Effector memory CD8-positive, alpha-beta T cell (primary cell): ENCODE results near the gene TTLL1.
A peak's percentile ranks its signal among the peaks of the same experiment; 100 is the strongest.

ENCODE experiments used
- ATAC-seq: fragments of 150-1000 bp; cut with Tn5 transposase; replicated peaks from 2 replicates; pipeline ENCODE4 v1.10.0; 2021; ENCODE audit warnings: mild to moderate bottlenecking, moderate library complexity
- DNase-seq, 3 experiments: peaks; one replicate each; pipeline ENCODE4 v3.0.0; 2021
- H3K27ac Mint-ChIP-seq, 2 donors: one replicate each; pipeline ENCODE4 v1.8.0; 2022; ENCODE audit warnings: mild to moderate bottlenecking in 2 of 2, mixed read lengths in 2 of 2, moderate library complexity in 2 of 2
- H3K27me3 Mint-ChIP-seq, 2 donors: one replicate each; pipeline ENCODE4 v1.8.0; 2022; ENCODE audit warnings: mixed read lengths in 2 of 2
- H3K36me3 Mint-ChIP-seq: one replicate; pipeline ENCODE4 v1.8.0; 2022; ENCODE audit warnings: mild to moderate bottlenecking, moderate library complexity, mixed read lengths; ENCODE audit not compliant: insufficient read depth
- H3K4me1 Mint-ChIP-seq, 2 donors: one replicate each; pipeline ENCODE4 v1.8.0; 2022; ENCODE audit warnings: low read depth in 2 of 2, mixed read lengths in 2 of 2
- H3K4me3 Mint-ChIP-seq, 2 donors: one replicate each; pipeline ENCODE4 v1.8.0; 2022; ENCODE audit warnings: mild to moderate bottlenecking in 2 of 2, mixed read lengths in 2 of 2, moderate library complexity in 2 of 2
- H3K9me3 Mint-ChIP-seq, 2 donors: one replicate each; pipeline ENCODE4 v1.8.0; 2022; ENCODE audit warnings: mixed read lengths in 2 of 2

The TTLL1 gene

DNA sequence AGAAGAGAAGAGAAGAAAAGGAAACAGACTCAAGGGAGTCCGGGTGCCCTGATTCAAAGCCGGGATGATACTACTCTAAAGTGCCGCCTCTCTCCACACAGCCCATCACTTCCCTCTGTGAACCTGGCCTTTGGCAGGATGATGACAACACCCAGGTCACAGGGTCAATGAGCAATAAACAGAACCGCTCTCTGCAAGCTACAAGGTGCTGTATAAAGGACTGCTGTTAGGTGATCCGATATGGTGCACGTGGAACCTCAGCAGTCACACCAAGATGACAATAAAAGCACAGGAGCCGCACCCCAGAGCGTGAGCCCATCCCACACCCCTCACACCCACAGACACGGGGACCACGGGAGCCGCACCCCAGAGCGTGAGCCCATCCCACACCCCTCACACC is 10.7 kb downstream of the TTLL1 start:
- DNase-seq: no peak
- Mint-ChIP-seq H3K27ac (peak overlapping the region in 1 of 2 donors; percentile 52), H3K36me3 (peaks cover 16% of the 10 kb centered on the region), H3K4me3 (no peak overlapping the region), H3K4me1 (peaks cover 12 to 16% of the 10 kb centered on the region in 2 donors), H3K9me3 (no peaks in the 10 kb centered on the region), H3K27me3 (no peaks in the 10 kb centered on the region)
- ATAC-seq: peak; percentile 39

- Mint-ChIP-seq H3K36me3 (peaks cover 16% of the 10 kb centered on the region), H3K4me1 (peaks cover 12 to 16% of the 10 kb centered on the region in 2 donors), H3K27ac (peak overlapping the region in 1 of 2 donors; percentile 77), H3K4me3 (no peak overlapping the region), H3K9me3 (no peaks in the 10 kb centered on the region), H3K27me3 (no peaks in the 10 kb centered on the region)
- DNase-seq (no peak), ATAC-seq (no peak)
These were observed 11.9 kb downstream of the TTLL1 start for GRCh38 chr22:43077121-43077877.

DNA sequence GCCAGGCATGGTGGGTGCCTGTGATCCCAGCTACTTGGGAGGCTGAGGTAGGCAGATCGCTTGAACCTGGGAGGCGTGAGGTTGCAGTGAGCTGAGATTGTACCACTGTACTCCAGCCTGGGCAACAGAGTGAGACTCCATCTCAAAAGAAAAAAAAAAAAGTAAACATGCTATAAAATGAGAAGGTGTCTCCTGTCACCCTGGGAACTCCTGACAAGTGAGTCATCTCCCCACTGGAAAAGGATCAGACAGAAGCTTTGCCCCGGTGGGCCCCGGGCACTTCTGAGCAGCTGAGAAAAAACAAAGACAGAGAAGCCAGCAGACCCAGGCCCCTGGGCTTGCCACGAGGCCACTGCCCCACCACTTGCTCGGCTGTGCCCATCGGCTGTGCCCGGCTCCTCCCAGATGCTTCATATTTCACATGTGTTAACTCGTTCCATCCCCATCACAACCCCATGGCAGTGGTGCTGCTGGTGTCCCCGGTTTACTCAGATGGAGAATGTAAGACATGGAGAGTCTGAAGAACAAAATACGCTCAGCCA is 22.3 kb downstream of the TTLL1 start:
- no peak overlapping the region for H3K4me3 Mint-ChIP-seq
- H3K4me1 Mint-ChIP-seq: no peaks in the 10 kb centered on the region
- H3K27ac Mint-ChIP-seq: no peak overlapping the region
- H3K27me3 Mint-ChIP-seq: no peaks in the 10 kb centered on the region
- no peaks in the 10 kb centered on the region for H3K9me3 Mint-ChIP-seq
- no peak for ATAC-seq
- DNase-seq: no peak
- H3K36me3 Mint-ChIP-seq: peaks cover 20% of the 10 kb centered on the region

DNA sequence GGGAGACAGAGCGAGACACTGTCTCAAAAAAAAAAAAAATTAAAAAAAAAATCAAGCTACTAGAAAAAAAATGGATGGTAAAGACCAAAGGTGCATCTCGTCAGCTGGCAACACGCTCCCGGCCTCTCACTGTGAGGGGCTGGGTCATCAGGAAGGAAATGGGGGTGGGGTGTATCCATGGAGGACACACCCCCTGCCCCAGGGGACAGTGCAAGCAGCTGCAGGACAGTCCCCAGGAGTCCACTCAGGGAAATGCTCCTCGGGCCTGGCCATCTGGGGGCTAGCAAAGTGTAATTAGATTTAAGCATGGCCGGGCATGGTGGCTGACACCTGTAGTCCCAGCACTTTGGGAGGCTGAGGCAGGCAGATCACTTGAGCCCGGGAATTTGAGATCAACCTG is 23.1 kb downstream of the TTLL1 start:
- H3K27me3 Mint-ChIP-seq: no peaks in the 10 kb centered on the region

GRCh38 chr22:43060183-43060582 is 29.0 kb downstream of the TTLL1 start:
- no peak for ATAC-seq
- peak; percentile 25 to 32 (median 29) for DNase-seq
- H3K27ac Mint-ChIP-seq: no peak overlapping the region
- no peak overlapping the region for H3K4me3 Mint-ChIP-seq
- no peaks in the 10 kb centered on the region for H3K4me1 Mint-ChIP-seq
- no peaks in the 10 kb centered on the region for H3K27me3 Mint-ChIP-seq
- no peaks in the 10 kb centered on the region for H3K9me3 Mint-ChIP-seq
- peaks cover 16% of the 10 kb centered on the region for H3K36me3 Mint-ChIP-seq

More for the DNA sequence above, 23.1 kb downstream of the TTLL1 start:
- H3K4me3 Mint-ChIP-seq: no peak overlapping the region
- H3K27ac Mint-ChIP-seq: no peak overlapping the region
- DNase-seq: no peak
- peaks cover 22% of the 10 kb centered on the region for H3K36me3 Mint-ChIP-seq
- no peaks in the 10 kb centered on the region for H3K9me3 Mint-ChIP-seq
- H3K4me1 Mint-ChIP-seq: no peaks in the 10 kb centered on the region
- no peak for ATAC-seq

- no peak overlapping the region for H3K27ac Mint-ChIP-seq
- DNase-seq (no peak), ATAC-seq (no peak)
- H3K4me1 Mint-ChIP-seq: no peaks in the 10 kb centered on the region
- H3K4me3 Mint-ChIP-seq: no peak overlapping the region
- no peaks in the 10 kb centered on the region for H3K9me3 Mint-ChIP-seq
- H3K36me3 Mint-ChIP-seq: peaks cover 9% of the 10 kb centered on the region
- no peaks in the 10 kb centered on the region for H3K27me3 Mint-ChIP-seq
These were observed 31.6 kb downstream of the TTLL1 start for GRCh38 chr22:43057641-43058040.

DNA sequence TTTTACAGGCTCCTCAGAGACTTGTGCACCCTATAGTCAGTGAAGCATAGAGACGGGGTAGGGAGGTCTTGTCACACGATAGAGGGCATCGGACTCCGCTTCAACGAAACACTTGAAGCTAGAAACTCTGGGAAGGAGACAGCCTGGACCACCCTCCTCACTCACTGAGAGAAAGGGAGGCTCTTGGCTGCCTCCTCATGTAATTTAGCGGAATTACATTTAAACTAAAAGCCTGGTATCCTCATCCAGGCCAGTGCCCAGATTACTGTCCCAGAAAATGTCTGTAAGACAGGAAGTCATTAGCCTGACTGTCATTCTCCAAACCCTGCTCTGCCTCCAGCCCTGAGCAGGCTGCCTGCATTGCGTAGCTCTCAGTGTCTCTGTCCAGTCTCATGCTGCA is 36.0 kb downstream of the TTLL1 start:
- H3K4me1 Mint-ChIP-seq: no peaks in the 10 kb centered on the region
- no peak overlapping the region for H3K4me3 Mint-ChIP-seq
- DNase-seq: no peak
- H3K36me3 Mint-ChIP-seq: peaks cover 6% of the 10 kb centered on the region
- H3K27me3 Mint-ChIP-seq: no peaks in the 10 kb centered on the region
- no peak for ATAC-seq
- no peaks in the 10 kb centered on the region for H3K9me3 Mint-ChIP-seq
- H3K27ac Mint-ChIP-seq: no peak overlapping the region

DNA sequence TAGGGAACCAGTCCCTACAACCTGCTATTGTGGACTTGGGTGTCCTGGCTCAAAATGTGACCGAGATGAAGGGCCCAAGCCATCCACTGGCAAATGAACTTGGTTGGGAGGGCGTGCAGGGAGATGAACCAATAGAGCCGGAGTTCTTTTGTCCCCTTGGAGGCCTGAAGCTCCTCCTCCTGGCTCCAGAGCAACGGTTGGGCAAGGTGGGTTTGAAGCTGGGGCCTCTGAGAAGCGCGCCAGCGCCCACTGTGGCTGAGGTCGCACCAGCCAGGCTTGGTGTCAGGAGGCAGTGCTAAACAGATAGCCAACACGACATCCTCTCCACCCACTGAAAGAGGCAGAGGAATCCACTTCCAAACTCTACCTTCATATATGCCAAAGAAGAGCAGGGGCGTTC is 38.2 kb downstream of the TTLL1 start:
- no peak for DNase-seq
- Mint-ChIP-seq H3K9me3 (no peaks in the 10 kb centered on the region), H3K27me3 (no peaks in the 10 kb centered on the region), H3K4me3 (no peak overlapping the region), H3K4me1 (no peaks in the 10 kb centered on the region), H3K36me3 (peaks cover 6% of the 10 kb centered on the region), H3K27ac (no peak overlapping the region)
- no peak for ATAC-seq

DNA sequence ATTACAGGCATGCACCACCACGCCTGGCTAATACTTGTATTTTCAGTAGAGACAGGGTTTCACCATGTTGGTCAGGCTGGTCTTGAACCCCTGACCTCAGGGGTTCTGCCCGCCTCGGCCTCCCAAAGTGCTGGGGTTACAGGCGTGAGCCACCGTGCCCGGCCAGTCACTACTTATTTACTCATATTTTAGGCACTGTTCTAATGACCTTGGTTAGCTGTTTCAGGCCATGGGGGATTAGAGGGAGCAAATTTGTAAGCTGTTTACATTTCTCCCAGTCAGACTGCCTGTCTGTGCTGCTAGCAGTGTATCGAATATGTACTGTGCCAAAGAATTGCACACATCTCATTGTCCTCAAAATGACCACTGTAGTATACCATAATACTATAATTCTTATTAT is 41.6 kb downstream of the TTLL1 start:
- DNase-seq (no peak), ATAC-seq (no peak)
- no peak overlapping the region for H3K27ac Mint-ChIP-seq
- no peaks in the 10 kb centered on the region for H3K4me1 Mint-ChIP-seq
- no peaks in the 10 kb centered on the region for H3K9me3 Mint-ChIP-seq
- peaks cover 8% of the 10 kb centered on the region for H3K36me3 Mint-ChIP-seq
- H3K27me3 Mint-ChIP-seq: no peaks in the 10 kb centered on the region
- H3K4me3 Mint-ChIP-seq: no peak overlapping the region

DNA sequence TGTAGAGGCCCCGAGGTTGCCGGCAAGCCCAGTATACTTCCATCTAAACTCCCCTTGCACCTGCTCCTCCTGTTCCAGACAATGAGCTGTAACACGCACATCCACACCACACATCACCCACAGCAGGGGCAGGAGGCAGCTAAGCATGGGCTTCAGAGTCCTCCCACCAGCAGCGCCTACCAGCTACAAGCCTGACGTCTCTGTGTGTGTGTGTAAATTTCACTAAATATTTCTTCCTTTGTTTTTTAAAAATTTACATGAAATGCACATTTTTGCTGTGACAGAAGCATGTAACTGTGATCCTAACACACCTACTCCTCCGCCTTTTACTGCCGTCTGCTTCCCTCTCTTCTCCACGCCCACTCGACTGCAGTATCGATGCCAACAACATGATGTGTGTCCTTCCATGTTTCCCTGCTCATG is 44.9 kb downstream of the TTLL1 start:
- Mint-ChIP-seq H3K36me3 (peaks cover 2% of the 10 kb centered on the region), H3K4me3 (no peak overlapping the region)
- ATAC-seq: no peak

DNA sequence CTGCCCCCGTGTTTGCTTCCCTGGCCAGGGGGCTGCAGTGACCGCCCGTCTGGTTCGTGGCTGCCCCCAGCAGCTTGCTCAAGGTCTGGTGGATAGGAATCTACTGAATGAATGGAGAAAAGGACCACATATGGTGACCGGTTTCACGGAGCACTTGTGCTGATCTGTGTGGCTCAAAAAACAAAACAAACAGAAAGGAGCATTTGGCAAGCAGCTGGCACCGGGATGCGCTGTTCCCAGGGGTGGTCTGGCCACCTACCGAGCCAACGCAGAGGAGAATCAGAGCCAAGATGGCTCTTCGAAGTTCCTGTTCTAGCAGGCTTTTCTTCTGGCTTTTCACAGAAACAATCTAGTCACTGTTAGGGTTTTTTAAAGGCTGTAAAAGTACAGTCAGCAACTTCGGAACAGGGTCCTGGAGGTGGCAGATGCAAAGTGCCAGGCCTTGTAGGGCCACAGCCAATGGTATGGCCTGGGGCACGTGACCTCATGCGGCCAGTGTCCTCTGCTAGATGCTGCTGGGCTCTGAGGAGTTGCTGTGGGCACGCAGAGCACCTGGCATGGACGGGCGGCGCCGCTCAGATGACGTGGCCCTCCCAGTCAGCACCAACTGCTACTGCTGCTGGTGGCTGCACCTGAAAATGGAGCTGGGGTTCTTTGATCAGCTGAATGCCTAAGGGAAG is 47.0 kb downstream of the TTLL1 start:
- Mint-ChIP-seq H3K4me3 (no peak overlapping the region), H3K36me3 (peaks cover 9% of the 10 kb centered on the region), H3K27me3 (no peaks in the 10 kb centered on the region), H3K27ac (peak overlapping the region in 1 of 2 donors; percentile 49), H3K4me1 (no peaks in the 10 kb centered on the region), H3K9me3 (no peaks in the 10 kb centered on the region)
- no peak for DNase-seq
- ATAC-seq: no peak

More for the DNA sequence above, 44.9 kb downstream of the TTLL1 start:
- Mint-ChIP-seq H3K27me3 (no peaks in the 10 kb centered on the region), H3K9me3 (no peaks in the 10 kb centered on the region), H3K27ac (no peak overlapping the region), H3K4me1 (no peaks in the 10 kb centered on the region)
- no peak for DNase-seq

- H3K4me3 Mint-ChIP-seq: no peak overlapping the region
- no peaks in the 10 kb centered on the region for H3K9me3 Mint-ChIP-seq
- DNase-seq (no peak), ATAC-seq (no peak)
- H3K27ac Mint-ChIP-seq: no peak overlapping the region
- peaks cover 7% of the 10 kb centered on the region for H3K36me3 Mint-ChIP-seq
- H3K4me1 Mint-ChIP-seq: peaks cover 0 to 2% of the 10 kb centered on the region in 2 donors
- H3K27me3 Mint-ChIP-seq: no peaks in the 10 kb centered on the region
These were observed 49.4 kb downstream of the TTLL1 start for GRCh38 chr22:43039800-43040199.

GRCh38 chr22:43038325-43038724 is 50.9 kb downstream of the TTLL1 start:
- H3K4me3 Mint-ChIP-seq: no peak overlapping the region

More at GRCh38 chr22:43038325-43038724, 50.9 kb downstream of the TTLL1 start:
- DNase-seq (no peak), ATAC-seq (no peak)
- Mint-ChIP-seq H3K36me3 (peaks cover 7% of the 10 kb centered on the region), H3K4me1 (peaks cover 5 to 6% of the 10 kb centered on the region in 2 donors), H3K9me3 (no peaks in the 10 kb centered on the region), H3K27ac (peak overlapping the region in 1 of 2 donors; percentile 41), H3K27me3 (no peaks in the 10 kb centered on the region)
